SK-N-SH treated with all-trans-retinoic acid at 6 μM for 48 hours (cell line): ENCODE results near the gene ALDH4A1.

Experiments
- ARNTL ChIP-seq: fragments of 450-650 bp; formaldehyde crosslinking; IDR thresholded peaks from 2 replicates; pipeline ENCODE4 v1.5.0; 2020; ENCODE audit warnings: low read depth, mild to moderate bottlenecking, moderate library complexity, borderline replicate concordance
- ISL1 ChIP-seq: fragments of 250-450 bp; sonication (Bioruptor Pico); IDR thresholded peaks from 2 replicates; pipeline ENCODE4 v2.1.2; 2022; ENCODE audit warnings: mild to moderate bottlenecking, moderate library complexity
- PPARA ChIP-seq: fragments of 250-450 bp; sonication (Bioruptor Pico); IDR thresholded peaks from 2 replicates; pipeline ENCODE4 v1.5.0; 2020; ENCODE audit warnings: mild to moderate bottlenecking, borderline replicate concordance
- RARB ChIP-seq: fragments of 250-450 bp; sonication (Bioruptor Pico); IDR thresholded peaks from 2 replicates; pipeline ENCODE4 v1.8.0; 2021; ENCODE audit warnings: mild to moderate bottlenecking, moderate library complexity
- SNAI2 ChIP-seq: fragments of 250-450 bp; sonication (Bioruptor Pico); IDR thresholded peaks from 2 replicates; pipeline ENCODE4 v1.5.0; 2020; ENCODE audit warnings: mild to moderate bottlenecking, moderate library complexity
- ZFP3 ChIP-seq: fragments of 250-450 bp; sonication (Bioruptor Pico); IDR thresholded peaks from 2 replicates; pipeline ENCODE4 v1.5.0; 2020; ENCODE audit warnings: mild to moderate bottlenecking, moderate library complexity
- TF ChIP-seq, protein P1 (sequence below): fragments of 250-450 bp; sonication (Bioruptor Pico); IDR thresholded peaks from 2 replicates; pipeline ENCODE4 v1.8.0; 2020; ENCODE audit warnings: mild to moderate bottlenecking, moderate library complexity, borderline replicate concordance
- TF ChIP-seq, protein P2 (sequence below): fragments of 250-450 bp; sonication (Bioruptor Pico); IDR thresholded peaks from 2 replicates; pipeline ENCODE4 v1.5.1; 2020; ENCODE audit warnings: low read depth, mild to moderate bottlenecking, moderate library complexity

DNA sequence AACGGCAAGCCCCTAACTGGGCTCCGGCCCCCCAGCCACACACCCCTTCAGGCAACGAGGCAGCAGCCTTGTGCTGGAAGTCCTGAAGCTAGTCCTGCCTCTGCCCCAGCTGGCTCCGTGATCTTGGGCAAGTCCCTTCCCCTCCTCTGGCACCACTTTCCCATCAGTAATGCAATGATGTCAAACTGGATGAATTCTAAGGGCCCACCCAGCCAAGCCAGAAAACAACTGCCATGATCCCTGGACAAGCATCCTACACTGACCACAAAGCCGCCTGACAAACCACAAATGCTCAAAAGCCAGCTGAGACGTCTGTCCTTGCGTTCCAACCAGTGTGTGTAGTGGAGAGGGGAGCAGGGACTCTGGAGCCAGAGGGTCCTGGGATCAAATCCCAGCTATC is 27.3 kb upstream of the ALDH4A1 start:
- TF ChIP-seq, protein P1, sequence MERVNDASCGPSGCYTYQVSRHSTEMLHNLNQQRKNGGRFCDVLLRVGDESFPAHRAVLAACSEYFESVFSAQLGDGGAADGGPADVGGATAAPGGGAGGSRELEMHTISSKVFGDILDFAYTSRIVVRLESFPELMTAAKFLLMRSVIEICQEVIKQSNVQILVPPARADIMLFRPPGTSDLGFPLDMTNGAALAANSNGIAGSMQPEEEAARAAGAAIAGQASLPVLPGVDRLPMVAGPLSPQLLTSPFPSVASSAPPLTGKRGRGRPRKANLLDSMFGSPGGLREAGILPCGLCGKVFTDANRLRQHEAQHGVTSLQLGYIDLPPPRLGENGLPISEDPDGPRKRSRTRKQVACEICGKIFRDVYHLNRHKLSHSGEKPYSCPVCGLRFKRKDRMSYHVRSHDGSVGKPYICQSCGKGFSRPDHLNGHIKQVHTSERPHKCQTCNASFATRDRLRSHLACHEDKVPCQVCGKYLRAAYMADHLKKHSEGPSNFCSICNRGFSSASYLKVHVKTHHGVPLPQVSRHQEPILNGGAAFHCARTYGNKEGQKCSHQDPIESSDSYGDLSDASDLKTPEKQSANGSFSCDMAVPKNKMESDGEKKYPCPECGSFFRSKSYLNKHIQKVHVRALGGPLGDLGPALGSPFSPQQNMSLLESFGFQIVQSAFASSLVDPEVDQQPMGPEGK (CRISPR knock-in tag) = no peak
- TF ChIP-seq PPARA (CRISPR knock-in tag) = no peak
- no peak for TF ChIP-seq ISL1 (CRISPR knock-in tag)
- no peak for TF ChIP-seq ZFP3 (CRISPR knock-in tag)
- TF ChIP-seq RARB = no peak
- no peak for TF ChIP-seq SNAI2
- no peak for TF ChIP-seq ARNTL (CRISPR knock-in tag)
- TF ChIP-seq, protein P2, sequence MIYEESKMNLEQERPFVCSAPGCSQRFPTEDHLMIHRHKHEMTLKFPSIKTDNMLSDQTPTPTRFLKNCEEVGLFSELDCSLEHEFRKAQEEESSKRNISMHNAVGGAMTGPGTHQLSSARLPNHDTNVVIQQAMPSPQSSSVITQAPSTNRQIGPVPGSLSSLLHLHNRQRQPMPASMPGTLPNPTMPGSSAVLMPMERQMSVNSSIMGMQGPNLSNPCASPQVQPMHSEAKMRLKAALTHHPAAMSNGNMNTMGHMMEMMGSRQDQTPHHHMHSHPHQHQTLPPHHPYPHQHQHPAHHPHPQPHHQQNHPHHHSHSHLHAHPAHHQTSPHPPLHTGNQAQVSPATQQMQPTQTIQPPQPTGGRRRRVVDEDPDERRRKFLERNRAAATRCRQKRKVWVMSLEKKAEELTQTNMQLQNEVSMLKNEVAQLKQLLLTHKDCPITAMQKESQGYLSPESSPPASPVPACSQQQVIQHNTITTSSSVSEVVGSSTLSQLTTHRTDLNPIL (CRISPR knock-in tag) = no peak
